HG03520 (cell line): ENCODE data around the gene METTL25.

Experiments
- ATAC-seq: cut with Tn5 transposase; IDR thresholded peaks from one replicate; pipeline ENCODE4 v1.9.1; 2021; ENCODE audit warnings: mild to moderate bottlenecking, moderate library complexity; ENCODE audit not compliant: unreplicated experiment

Gene METTL25

DNA sequence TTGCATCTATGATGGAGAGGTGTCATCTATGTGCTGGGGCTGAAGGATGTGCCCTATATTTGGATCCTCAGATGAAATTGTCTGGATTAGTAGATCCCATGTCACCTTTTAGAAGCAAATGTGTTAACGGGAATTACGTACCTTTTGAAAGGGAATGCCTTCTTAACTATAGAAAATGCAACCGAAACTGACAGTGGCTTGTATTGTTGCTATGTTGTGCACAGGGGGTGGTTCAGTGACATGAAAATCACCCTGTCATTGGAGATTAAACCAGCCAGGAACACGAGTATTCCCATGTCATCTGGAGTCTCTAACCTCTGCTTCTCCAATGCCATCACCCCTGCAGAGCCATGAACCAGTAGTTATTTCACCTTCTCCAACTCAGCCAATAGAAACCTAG is 110.2 kb downstream of the METTL25 start:
- no peak for ATAC-seq

DNA sequence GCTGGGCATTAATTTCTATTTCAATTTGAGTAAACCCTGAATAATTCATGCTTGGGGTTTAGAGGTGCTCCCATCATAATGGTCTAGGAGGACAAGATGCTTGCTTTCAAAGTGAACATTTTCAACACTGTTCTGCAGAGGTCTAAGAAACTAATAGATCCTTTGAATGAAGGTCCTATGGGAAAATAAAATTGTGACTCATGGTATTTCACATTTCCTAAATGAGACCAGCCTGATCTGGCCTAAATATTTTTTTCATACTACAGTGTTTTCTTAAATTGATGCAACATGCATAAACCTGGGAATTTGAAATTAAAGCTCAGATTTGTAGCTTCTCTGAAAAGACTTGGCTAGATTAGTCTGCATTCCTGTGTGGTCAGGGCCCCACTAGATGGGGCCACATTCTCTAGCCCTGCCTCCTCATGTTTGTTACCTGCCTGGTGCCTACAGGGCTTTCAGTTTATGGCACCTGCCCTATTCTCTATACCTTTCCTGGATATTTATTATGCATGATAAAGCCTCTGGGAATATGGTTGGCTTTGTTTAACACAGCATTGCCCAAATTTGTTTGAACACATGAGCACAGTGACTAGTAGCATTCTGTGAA is 112.7 kb downstream of the METTL25 start:
- no peak for ATAC-seq

DNA sequence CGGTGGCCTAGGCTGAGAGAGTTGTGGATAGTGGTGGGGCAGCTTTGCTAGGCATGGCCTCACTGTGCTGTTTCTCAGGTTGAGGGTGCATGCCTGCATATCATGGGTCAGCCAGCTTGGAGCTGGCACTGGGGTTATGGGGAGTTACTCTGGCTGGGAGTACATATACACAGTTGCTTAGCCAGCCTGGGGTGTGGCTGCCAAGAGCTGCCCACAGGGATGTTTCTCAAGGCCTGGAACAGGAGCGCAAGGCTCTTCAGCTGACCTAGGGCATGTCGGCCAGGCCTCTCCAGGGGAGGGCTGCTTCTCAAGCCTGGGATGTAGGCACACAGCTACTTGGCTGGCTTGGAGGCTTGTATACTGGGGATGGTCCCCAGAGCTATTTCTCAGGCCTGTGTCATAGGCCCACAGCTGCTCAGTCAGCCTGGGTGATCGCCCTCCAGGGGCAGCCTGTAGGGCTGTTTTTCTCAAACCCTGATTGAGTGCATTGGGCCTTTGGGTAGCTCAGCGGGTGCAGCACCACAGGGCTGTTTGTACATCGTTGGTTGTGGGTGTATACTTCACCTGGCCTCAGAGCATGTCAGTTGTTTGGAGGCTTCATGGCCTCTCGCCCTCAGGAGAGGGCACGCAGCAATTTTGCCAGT is 114.9 kb downstream of the METTL25 start:
- ATAC-seq, result no peak

DNA sequence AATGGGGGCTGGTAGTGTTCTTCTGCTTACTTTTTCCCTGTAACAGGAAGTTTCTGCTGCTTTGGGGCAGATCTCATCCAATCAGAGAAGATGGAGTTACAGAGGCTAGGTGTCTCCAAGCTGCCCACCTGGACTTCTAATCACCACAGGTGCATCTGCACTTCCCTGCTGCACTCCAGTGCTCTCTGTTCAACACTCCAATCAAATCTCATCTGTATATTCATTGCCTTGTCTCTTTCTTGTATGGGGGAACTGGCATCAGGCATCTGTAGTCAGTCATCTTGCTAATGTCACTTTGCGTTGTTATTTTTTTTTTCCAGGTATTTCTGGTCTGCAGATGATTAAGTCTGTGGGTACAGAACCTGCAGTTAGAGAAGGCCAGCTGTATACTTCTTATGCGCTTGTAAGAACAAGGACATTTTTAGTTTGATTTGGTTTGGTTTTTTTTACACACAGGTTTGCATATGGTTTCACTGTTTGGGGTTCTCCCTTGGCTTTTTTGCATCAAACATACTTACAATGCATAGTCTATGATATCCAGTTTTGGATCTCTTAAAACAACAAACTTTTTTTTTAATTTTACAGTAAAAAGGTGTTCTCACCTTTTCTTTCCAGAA is 116.0 kb downstream of the METTL25 start:
- ATAC-seq, result peak; percentile 65

DNA sequence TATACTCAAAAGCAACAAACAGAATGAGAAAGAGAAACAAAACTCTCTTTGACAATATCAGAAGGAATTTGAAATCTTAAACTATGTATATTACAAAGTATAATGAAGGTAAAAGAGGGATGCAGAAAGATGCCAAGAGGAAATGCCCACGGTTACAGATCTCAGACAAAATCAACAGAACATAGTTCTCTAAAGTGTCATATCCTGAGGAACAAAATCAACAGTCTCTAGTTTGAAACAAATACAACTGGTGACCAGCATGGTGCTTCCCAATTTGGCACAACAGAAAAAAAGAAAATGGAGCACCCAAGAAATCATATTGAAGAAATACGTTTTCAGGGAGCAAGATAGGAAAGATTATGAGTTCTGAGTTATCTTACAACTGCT is 116.5 kb downstream of the METTL25 start:
- no peak for ATAC-seq

DNA sequence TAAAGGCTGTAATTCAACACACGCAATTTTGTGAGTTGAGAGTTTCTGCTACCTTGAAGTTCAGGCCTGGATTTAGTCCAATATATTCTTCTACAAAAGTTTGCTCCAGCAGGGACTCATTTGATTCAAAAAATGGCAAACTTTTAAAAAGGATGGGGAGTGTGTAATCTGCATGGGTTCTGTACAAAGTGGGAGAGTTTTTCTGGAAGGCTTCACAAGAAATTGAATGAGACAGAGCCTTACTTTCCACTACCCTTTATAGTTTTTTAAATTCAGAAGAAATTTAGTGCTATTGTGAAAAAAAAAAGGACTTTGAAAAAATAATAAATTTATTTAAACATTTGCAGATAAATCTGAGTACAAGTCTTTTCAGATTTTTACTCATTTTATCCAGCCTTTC is 116.9 kb downstream of the METTL25 start:
- ATAC-seq, result no peak

DNA sequence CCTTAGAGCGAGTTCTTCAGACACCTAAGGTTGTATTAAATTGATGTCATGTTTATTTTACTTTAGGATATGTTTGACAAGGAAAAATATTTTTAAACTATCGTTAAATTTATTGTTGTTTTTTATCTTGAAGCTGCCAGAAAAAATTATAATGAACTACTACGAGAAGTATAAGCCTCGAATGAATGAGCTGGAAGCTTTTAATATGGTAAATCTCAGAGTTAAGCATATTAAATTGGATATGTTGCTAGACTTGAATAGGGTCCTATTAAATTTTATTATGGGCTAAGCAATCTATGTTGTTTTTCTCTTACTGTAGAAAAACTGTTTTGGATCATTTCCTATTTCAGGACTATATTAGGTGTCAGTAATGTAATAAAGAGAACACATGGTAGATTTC is 118.2 kb downstream of the METTL25 start:
- no peak for ATAC-seq

DNA sequence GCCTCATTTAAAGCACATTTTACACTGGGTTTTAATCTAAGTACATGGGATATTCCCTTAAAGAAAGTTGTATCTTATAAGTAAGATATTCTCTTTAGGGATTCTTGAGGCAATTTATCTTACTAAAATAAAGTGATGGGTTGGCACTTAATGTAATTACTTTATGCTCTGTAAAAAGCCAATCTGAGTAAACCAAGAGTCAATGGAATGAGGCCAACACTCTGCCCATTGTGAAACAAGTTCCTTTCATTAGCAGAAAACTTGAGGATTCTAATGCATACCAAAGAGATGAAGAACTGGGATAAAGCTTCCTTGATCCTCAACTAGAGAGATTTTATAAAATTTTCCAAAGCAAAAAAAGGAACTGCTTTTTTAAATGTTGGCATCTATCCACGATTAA is 121.2 kb downstream of the METTL25 start:
- ATAC-seq, result no peak

DNA sequence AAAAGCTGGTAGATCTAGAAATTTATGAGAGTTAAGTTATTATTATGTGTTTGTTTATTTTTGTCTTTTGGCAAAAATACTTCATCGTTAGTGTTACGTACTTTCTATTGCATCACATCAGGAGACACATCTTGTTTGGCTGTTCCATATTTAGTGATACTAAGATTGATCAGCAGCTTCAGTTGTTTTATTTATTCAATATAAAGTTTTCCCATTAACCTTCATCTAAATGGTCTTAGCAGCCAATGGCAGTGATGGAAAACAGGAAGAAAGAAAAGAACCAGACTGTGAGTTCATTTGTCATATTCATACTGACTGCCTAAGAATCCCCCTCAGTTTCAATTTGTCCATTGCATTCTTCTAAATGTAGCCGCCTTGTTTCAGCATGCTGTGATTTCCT is 122.3 kb downstream of the METTL25 start:
- ATAC-seq, result no peak

DNA sequence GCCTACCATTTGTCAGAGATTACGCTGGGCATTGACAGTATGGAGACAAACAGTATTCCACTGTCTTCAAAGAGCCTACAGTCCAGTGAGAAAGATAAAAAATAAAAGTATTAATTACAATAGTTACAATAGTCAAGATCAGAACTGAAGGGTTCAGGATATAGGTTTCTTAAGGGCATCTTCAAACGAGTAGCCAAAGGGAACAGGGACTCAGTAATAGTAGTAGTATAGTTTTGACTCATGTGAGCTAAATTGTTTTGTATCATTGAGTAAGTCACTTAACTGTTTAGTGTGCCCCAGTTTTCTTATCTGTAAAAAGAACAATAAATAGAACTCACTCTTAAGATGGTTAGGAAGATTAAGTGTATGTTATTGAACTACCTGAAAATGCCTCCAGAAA is 123.6 kb downstream of the METTL25 start:
- peak; percentile 63 for ATAC-seq

DNA sequence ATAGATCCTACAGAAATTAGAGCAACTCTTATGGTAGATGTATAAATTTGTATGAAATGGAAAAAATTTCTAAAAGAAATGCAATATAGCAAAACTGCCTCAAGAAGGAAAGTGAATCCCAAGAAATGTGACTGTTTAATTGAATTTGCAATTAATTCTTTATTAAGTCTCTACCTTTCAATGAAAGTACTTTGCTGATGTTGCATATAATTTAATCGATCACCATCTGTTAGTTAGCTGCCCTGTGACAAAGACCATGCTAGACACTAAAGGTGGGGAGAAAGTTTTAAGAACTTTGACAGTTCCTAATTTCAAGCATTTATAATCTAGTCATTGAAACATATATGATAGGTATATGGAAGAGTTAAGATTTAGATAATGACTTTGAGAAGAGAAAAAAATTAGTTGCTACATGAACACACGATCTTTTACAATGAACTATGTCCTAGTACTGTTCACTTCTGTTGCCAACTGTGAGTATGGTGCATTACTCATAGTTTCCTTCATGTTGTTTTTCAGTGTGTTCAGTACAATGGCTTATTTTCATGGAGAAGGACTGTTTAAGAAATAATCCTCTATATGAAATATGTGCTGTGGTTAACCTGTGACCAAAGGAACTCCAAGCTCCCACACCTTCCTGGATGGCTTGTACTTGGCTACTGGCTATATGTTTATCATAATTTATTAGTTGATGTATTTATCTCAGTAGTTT is 128.4 kb downstream of the METTL25 start:
- ATAC-seq, result no peak

DNA sequence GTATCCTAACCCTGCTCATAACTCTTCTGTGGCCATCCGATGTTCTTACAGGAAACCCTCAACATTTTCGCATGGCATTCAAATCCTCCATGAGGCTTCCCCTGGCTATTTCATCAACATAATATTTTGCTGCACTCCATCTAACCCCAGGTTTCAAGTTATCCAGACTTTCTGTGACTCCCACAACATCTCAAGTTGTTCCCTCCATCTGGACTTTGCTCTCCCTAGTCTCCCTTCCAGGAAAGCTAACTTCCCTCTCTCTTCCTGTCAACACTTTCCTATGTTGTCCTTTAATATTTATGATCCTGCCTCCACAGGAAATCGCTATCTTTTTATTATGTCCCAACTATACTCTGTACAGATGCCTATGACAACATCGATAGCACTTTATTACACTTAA is 146.1 kb downstream of the METTL25 start:
- no peak for ATAC-seq

DNA sequence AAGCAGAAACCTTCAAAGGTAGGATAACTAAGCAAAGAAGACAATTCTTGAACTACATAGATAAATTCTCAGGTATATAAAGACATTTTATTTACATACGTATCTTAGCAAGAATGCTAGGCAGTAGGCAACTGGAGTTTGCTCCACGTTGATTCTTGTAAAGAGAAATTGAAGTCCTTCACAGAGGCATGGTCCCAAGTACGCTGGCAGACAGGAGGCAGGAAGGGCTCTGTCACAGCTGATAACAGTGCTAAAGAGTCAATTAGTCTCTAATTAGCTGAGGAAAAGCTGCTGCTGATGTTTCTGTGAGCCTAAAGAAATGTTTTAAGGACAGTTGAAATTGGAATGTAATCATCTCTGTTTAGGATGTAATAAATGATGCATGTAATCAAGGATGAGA is 146.8 kb downstream of the METTL25 start:
- ATAC-seq, result no peak

DNA sequence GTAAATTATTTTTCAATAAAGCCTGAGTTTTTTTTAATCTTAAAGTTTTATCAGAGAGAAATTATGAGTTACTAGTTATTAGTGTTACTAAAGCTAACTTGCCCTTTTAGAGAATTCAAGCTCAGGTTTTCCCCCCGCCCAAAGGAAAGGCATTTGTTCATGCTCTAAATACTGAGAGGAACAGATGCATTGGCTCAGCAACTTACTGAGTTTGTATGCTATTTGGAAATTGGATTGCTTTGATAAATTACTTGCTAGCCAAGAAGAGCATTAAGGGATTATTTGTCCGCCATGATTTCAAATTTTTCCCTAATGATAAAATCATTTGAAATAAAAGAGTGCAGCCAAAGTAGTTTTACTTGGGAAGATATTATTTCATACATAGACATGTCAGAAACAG is 149.4 kb downstream of the METTL25 start:
- no peak for ATAC-seq

DNA sequence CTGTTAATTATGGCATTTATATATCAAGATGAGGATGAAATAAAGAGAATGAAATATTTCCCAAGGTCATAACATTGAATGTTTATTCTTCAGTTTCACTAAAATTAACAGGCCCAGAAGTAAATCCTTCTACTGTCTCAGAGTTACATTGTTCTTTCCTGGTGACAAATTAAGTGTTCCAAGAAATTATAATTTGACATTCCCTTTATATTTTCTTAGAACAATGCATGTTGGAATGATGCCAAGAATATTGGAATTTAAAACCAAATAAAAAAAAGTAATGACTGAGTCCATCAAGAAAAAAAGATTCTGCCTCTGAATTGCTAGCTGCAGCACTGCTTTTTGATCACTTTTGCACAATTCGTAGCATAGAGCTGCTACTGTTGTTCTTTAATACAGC is 152.1 kb downstream of the METTL25 start:
- no peak for ATAC-seq

DNA sequence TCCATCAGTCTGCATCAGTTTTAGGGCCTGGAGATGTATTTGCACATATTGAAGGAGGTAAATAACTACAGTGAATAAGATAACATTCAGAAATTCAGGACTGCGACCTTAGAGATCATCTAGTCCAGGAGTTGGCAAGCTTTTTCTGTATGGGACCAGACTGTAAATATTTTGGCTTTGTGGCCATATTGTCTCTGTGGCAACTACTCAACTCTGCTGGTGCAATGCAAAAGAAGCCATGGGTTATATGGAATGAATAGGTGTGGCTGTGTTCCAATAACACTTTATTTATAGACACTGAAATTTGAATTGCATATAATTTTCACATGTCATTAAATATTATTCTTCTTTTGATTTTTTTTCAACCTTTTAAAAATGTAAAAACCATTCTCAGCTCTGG is 156.6 kb downstream of the METTL25 start:
- no peak for ATAC-seq

DNA sequence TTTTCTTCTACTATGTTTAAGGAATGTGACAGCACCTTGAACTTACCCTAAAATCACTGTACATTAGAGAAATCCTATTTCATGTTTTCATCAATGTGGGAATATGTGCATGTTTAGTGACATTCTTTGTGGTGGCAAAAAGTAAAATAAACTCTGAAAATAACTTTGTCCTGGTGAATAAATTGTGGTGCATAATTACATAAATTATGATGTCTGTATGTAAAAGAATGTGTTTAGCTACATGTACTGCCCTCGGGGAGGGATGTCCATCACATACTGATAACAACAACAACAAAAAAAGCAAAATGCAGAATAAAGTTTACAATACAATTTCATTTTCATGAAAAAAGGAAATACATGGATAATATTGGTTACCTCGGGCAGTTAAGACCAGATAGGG is 157.3 kb downstream of the METTL25 start:
- ATAC-seq, result no peak

DNA sequence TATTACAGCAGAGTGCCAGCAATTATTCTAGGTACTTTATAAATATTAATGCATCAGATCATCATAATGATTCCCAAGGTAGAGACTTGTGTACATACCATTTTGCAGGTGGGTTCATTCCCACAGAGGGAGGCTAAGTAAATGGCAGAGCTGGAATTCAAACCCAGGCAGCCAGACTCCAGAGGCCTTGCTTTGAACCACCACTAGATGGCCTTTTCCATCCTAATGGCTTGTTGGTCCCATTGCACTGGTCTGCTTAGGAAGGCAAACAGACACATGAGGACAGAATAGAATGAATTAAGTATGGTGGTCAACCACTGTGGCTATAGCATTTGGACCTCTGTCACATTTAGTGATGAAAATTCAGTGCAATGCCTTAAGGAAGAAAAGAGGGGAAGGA is 158.7 kb downstream of the METTL25 start:
- peak; percentile 77 for ATAC-seq

DNA sequence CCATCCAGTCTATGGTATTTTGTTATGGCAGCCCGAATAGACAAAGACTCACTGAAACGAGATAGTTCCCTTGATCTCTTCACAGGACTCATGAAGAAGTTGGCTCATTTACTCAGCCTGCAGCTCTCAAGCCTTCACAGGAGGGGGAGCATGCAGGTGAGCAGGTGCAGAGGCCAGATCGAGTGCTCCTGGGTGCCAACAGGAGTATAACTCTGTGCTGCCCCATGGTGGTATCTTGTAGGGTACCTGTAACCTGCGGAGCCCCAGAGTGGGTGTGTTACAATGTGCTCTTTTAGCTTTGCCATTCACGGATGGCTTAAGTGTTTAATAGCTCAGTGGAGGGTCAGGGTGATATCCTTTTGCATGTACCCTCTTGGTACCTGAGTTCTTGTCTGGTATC is 159.5 kb downstream of the METTL25 start:
- ATAC-seq, result no peak

DNA sequence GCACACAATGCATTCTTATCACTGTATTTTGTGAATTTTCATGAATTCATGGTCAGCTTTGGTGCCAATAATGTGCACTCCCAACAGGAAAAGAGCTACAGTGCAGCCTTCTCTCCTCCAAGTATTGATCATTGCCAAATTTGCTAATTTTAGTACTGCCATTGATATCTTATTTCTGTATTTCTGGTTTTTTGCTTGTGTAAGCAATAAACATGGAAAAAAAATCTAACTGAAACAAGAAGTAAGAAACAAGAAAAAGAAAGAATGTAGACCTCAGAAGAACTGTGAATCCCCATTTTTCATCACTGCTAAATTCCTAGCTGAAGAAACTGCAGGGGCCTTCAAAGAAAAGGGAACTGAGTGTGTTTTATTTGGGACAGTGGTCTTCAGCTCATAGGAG is 161.2 kb downstream of the METTL25 start:
- no peak for ATAC-seq

DNA sequence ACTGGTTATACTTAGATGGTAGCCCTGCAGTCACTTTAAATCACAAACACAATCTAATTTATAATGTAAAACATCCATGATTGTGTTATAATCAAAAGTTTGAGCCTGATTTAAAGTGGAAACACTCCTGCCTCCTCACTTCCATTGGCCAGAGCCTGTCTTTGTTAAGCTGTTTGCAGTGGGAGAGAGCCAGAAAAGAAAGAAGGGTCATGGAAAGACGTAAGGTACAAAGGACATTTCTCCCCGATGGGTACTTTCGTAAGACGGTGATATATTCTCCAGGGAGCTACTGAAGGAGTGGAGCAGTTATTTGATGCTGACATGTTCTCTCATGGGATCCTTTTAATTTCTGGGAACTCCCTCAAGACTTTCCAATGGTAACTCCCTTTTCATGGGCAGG is 164.0 kb downstream of the METTL25 start:
- ATAC-seq, result no peak

DNA sequence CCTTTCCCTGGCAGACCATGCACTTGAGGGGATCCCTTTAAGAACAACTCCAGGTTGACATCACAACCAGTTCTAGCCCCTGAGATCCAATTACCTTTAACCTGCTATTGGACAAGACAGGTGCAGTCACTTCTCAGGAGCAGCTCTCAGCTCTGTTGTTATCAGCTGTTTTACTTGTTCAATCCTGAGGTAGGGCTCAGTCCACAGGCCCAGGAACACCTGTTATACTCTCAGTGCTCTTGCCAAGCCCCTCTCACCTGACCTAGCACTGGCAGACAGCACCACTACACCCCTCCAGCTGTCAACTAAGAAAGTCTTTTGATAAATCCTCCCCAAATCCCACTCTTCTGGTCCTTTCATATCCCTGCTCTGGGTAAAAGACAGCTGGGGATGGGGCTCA is 164.4 kb downstream of the METTL25 start:
- no peak for ATAC-seq
